ENCODE data around the gene DMWD. TPM values are rescaled to one million over a fixed set of nuclear protein-coding genes. Genes with fewer than 3 reads are reported as not detected.

DMWD gene
- total RNA-seq, 1 experiment from 2014 or later: 57.5 TPM

DNA sequence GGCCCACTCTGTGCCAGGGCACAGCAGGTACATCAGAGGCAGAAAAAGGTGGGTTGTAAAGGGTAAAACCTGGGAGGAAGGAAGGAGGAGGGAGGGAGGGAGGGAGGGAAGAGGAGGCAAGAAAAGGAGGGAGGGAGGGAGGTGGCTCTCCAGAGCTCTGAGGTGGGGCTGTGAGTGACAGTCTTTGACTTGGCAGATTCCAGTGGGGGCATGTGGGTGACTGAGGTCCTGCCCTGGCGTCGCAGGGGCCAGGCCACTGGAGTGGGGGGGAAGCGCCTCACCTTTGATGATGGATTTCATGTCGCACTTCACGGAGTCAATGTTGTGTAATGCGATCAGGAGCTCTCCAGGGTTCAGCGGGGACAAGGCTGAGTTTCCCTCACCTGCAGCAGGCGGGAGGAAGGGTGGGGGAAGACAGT, 28.5 kb upstream of the DMWD start:
- H3K4me3 Mint-ChIP-seq (ENCODE audit: unreplicated experiment): no peak overlapping the region
- H3K27me3 Mint-ChIP-seq (ENCODE audit: insufficient read depth, unreplicated experiment): no peaks in the 10 kb centered on the region
- peaks cover 15% of the 10 kb centered on the region for H3K4me1 Mint-ChIP-seq (ENCODE audit: insufficient read depth, unreplicated experiment)
- H3K27ac Mint-ChIP-seq (ENCODE audit: low read depth, unreplicated experiment): no peak overlapping the region
- no peak for DNase-seq (ENCODE audit: unreplicated experiment)
- H3K9me3 Mint-ChIP-seq (ENCODE audit: unreplicated experiment): no peaks in the 10 kb centered on the region
- intact Hi-C loops (cut with micrococcal nuclease): no loop called here
- peaks cover 42% of the 10 kb centered on the region for H3K36me3 Mint-ChIP-seq (ENCODE audit: insufficient read depth, unreplicated experiment)
- no TSS peak for BruUV-seq (replicated peaks)
- TF ChIP-seq, protein P1, sequence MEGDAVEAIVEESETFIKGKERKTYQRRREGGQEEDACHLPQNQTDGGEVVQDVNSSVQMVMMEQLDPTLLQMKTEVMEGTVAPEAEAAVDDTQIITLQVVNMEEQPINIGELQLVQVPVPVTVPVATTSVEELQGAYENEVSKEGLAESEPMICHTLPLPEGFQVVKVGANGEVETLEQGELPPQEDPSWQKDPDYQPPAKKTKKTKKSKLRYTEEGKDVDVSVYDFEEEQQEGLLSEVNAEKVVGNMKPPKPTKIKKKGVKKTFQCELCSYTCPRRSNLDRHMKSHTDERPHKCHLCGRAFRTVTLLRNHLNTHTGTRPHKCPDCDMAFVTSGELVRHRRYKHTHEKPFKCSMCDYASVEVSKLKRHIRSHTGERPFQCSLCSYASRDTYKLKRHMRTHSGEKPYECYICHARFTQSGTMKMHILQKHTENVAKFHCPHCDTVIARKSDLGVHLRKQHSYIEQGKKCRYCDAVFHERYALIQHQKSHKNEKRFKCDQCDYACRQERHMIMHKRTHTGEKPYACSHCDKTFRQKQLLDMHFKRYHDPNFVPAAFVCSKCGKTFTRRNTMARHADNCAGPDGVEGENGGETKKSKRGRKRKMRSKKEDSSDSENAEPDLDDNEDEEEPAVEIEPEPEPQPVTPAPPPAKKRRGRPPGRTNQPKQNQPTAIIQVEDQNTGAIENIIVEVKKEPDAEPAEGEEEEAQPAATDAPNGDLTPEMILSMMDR (IDR thresholded peaks at IDR 0.05; ENCODE audit: unreplicated experiment): no peak
- POLR2A ChIA-PET: no interaction called here
- CTCF ChIA-PET: interaction anchor here (0.6 kb wide), 1 partner anchor 62 kb away, joined by 3 read pairs; no protein-coding TSS in a partner anchor

DNA sequence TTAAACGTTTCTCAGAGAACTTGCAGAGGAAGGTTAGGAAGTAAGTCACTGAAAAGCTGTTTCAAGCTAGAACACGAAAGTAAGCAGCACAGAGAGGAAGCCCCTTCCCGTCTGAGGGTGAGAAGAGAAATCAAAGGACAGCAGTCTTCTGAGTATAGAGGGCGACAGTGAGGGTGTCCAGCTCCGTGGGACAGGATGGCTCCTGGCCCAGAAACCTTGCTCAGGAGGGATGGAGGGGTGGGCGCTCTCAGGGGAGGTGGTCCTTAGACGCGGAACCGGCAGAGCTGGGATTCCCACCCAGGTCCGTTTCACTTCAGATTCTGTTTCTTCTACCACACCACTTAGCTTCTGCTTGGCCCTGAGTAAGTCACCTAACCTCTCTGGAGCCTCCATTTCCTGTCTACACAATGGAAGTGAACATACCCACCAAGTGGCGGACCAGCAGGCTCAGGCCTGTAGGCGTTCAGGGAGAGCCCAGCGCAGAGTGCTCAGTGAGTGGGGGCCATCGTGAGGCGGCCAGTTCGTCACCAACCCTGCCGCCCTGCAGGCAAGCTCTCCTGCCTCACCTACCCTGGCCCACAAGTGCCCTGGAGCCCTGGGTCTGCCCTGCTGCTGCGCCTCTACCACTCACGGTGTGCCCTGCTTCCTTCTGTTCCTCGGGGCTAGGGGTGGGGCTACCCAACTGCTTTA, 27.9 kb upstream of the DMWD start:
- intact Hi-C loops (cut with micrococcal nuclease): no loop called here
- TF ChIP-seq, protein P1 (IDR thresholded peaks at IDR 0.05; ENCODE audit: unreplicated experiment): no peak
- Mint-ChIP-seq H3K27ac (ENCODE audit: low read depth, unreplicated experiment) (no peak overlapping the region), H3K9me3 (ENCODE audit: unreplicated experiment) (no peaks in the 10 kb centered on the region), H3K36me3 (ENCODE audit: insufficient read depth, unreplicated experiment) (peaks cover 42% of the 10 kb centered on the region), H3K4me3 (ENCODE audit: unreplicated experiment) (no peak overlapping the region), H3K27me3 (ENCODE audit: insufficient read depth, unreplicated experiment) (no peaks in the 10 kb centered on the region), H3K4me1 (ENCODE audit: insufficient read depth, unreplicated experiment) (peaks cover 12% of the 10 kb centered on the region)
- BruUV-seq (replicated peaks): no TSS peak
- POLR2A ChIA-PET: no interaction called here
- CTCF ChIA-PET: interaction anchor here (0.6 kb wide), 1 partner anchor 62 kb away, joined by 3 read pairs; no protein-coding TSS in a partner anchor
- no peak for DNase-seq (ENCODE audit: unreplicated experiment)

DNA sequence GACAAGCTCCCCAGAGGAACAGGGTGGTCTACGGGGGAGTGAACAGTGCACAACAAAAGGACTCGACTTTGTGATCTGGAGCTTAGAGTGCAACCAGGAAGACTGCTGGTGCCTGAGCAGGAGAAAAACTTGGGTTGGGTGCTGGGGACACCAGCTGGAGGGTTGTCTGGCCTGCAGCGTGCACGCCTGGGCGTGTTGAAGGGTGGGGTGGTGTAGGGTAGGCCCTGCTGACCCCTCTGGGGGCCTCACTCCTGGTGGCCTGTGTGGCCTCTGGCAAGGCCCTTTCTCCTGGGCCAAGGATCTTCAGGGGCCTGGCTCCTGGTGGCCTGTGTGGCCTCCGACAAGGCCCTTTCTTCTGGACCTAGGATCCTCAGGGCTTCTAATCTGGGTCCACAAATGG, 27.1 kb upstream of the DMWD start:
- ChIA-PET CTCF (interaction anchor here (0.6 to 1.0 kb wide), 2 partner anchors 38 to 65 kb away, joined by 3 read pairs; no protein-coding TSS in a partner anchor), POLR2A (no interaction called here)
- DNase-seq (ENCODE audit: unreplicated experiment): no peak

DNA sequence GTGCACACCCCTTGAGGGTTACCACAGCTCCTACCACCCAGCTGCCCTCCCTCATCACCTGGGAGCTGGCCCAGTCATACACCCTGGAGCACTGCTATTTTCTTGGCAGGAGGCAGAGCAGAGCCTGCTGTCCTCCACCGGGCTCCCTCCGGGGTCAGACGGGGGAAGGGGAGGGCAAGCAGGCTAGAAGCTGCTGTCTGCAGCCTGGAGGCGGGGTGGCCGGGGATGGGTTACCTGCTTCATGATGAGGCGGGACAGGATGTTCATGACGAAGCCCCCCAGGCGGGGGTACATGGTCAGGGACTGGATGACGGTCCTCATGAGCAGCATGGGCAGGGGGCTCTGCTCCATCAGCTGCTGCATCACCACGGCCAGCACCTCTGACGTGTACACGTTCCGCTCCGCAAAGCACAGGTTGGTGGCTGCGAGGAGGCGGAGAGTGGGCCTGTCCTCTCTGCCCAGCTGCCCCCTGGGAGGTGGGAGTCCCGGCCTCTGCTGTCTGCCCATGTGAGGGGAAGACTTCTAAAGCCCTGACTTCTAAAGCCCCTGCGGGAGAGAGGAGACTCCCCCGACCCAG, 25.2 kb upstream of the DMWD start:
- BruUV-seq (replicated peaks): no TSS peak
- DNase-seq (ENCODE audit: unreplicated experiment): peak; percentile 74
- Mint-ChIP-seq H3K27me3 (ENCODE audit: insufficient read depth, unreplicated experiment) (no peaks in the 10 kb centered on the region), H3K9me3 (ENCODE audit: unreplicated experiment) (no peaks in the 10 kb centered on the region), H3K4me1 (ENCODE audit: insufficient read depth, unreplicated experiment) (no peaks in the 10 kb centered on the region), H3K27ac (ENCODE audit: low read depth, unreplicated experiment) (no peak overlapping the region), H3K4me3 (ENCODE audit: unreplicated experiment) (no peak overlapping the region), H3K36me3 (ENCODE audit: insufficient read depth, unreplicated experiment) (peaks cover 42% of the 10 kb centered on the region)
- ChIA-PET POLR2A (interaction anchor here (1.2 to 1.8 kb wide), 2 partner anchors 48 to 50 kb away, joined by 3 to 7 read pairs; partner anchors contain the start of gene SIX5), CTCF (interaction anchor here (0.6 to 2.1 kb wide), 13 partner anchors 8 to 777 kb away, joined by 3 to 12 read pairs (median 5); no protein-coding TSS in a partner anchor)
- TF ChIP-seq, protein P1 (IDR thresholded peaks at IDR 0.05; ENCODE audit: unreplicated experiment): no peak
- intact Hi-C loops (cut with micrococcal nuclease): loop anchor here (1.0 to 5.0 kb wide), 2 partner anchors 65 to 249 kb away; no protein-coding TSS in a partner anchor

More for the DNA sequence above, 27.1 kb upstream of the DMWD start:
- H3K27ac Mint-ChIP-seq (ENCODE audit: low read depth, unreplicated experiment): no peak overlapping the region
- intact Hi-C loops (cut with micrococcal nuclease): loop anchor here (5.0 kb wide), 1 partner anchor 248 kb away; no protein-coding TSS in a partner anchor
- peaks cover 8% of the 10 kb centered on the region for H3K4me1 Mint-ChIP-seq (ENCODE audit: insufficient read depth, unreplicated experiment)
- no TSS peak for BruUV-seq (replicated peaks)
- no peaks in the 10 kb centered on the region for H3K27me3 Mint-ChIP-seq (ENCODE audit: insufficient read depth, unreplicated experiment)
- no peaks in the 10 kb centered on the region for H3K9me3 Mint-ChIP-seq (ENCODE audit: unreplicated experiment)
- no peak overlapping the region for H3K4me3 Mint-ChIP-seq (ENCODE audit: unreplicated experiment)
- TF ChIP-seq, protein P1 (IDR thresholded peaks at IDR 0.05; ENCODE audit: unreplicated experiment): no peak
- peaks cover 43% of the 10 kb centered on the region for H3K36me3 Mint-ChIP-seq (ENCODE audit: insufficient read depth, unreplicated experiment)
